Glomerular visceral epithelial cell (primary cell): ENCODE results near the gene BNIPL.

Source experiments
- DNase-seq: peaks from one replicate; pipeline ENCODE4 v3.0.0-alpha.2; 2016; ENCODE audit errors: extremely low spot score

The BNIPL gene

DNA sequence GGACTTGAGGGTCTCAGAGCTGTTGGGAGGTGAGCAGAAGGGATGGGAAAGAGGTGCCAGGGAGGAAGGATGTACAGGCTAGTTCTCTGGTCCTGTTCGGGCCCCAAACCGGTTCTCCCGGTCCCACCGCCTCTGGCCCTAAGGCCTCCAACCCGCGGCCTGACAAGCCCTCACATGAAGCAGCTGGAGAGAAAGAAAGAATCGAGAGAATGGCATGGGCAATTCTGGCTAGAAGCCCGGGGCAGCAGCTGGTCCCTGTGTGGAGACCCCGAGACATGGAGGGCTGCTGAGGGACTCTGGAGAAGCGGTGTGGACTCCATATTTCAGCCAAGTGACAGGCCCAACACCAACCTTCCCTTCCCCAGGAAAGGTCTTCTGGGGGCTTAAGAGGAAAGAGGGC is 22.3 kb downstream of the BNIPL start:
- peak; percentile 18 for DNase-seq

DNA sequence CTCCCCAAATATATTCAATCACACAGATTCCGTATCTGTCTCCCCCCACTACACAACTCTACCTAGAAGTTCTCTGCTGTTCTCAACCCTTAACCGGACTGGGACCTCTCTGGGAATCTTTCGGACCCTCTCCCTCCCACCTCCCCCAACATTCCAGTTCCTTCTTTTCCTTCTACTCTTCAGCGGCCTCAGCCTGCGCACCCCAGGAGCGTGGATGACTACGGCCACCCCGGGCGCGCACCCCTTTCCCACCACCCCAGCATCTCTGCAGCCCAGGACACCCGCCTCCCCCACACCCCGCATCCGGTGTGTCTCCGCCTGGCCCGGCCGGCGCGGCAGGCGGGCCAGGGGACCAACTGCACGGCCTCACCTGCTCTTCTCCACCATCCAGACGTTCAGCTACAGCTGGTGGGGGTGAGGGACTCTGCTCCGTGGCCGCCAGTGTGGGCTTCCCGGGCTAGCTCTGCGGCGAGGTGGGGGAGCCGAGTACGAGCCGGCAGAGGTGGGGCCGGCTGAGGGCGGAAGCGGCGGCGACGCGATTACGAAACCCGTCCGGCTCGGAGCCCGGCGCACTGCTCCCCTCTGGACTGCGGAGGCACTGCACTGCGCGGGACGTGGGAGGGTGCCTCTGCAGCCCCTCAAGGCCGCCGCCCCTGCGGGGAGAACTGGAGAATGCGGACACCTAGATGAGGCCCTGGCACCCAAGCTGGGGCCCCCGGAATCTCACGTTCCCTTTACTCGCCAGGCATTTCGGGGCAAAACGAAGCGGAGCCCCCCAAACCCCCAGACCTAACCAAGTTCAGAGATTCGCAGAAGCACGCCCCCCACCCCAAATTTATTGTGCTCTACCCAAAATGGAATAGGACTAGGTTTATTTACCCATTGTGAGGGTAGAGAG is 23.0 kb downstream of the BNIPL start, which contains the start of gene CDC42SE1:
TSS of gene CDC42SE1 (minus strand) at position 514 of the 898 bp plus-strand sequence. CDS start 3,892 bp downstream, outside the sequence.
- DNase-seq = peak; percentile 89

DNA sequence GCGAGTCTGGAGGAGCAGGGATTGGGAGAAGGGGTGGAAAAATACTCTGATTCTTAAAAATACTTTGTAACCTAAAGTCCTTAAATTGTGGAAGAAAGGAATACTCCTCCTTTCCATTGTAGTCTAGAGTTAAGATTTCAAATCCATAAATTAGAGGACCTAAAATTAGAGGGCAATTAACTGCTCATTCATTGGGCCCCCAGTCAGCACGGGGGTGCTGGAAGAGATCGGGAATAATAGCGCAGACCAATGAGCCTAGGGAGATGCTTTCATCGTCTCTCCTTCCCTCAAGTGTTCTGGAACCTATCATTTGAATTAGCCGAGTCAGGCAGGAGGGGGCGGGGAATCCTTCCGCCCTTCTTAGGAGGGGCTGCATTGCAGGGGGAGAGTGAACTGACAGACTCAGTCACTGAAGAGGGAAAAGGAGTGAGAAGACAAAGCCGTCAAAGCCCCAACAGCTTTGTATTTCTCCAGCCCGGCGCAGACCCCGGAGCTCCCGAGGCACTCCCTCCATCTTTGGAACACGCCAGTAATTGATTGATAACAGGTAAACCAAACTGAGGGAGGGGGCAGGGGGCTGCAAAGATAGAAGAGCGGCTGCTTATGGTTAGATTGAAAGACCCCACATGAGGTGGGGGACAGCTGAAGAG is 23.7 kb downstream of the BNIPL start, which contains the start of gene MLLT11:
TSS of gene MLLT11 (plus strand) at position 391 of the 650 bp plus-strand sequence. CDS start 6,828 bp downstream, outside the sequence.
- peak; percentile 72 for DNase-seq

DNA sequence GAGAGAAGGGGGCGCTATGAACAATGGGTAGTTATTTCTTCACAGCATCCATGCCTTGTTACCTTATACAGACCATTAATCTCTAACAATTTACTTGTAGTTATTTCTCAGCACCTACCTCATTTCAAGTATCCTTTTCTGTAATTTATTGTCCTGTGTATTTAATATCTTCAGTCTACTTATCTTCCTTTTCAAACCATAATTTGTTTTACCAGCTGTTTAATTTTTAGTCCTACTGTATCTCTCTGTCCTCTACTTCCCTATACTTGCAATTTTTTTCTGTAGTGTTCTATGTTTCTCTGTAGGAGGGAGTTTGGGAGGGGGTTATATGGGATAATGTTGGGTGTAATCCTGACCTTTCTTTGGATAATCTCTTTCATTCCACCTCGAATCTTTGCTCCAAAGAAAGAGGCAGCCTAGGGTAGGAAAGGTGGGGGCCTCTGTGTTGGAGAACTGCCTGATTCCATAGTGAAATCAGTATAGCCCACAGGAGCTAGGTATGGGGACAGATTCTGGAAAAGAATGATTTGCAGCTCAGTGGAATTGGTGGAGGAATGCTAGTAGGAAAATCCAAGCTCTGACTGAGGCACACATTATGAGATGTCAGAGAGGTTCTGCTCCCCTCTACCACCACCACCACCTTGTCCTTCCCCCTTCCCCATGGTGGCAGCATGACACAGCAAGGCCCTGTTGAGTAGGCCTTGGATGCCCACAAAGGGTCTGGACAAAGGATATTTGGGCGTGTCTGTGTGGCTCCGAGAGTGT is 24.5 kb downstream of the BNIPL start:
- DNase-seq = no peak

GRCh38 chr1:151061704-151062103 is 25.3 kb downstream of the BNIPL start:
- DNase-seq = no peak

DNA sequence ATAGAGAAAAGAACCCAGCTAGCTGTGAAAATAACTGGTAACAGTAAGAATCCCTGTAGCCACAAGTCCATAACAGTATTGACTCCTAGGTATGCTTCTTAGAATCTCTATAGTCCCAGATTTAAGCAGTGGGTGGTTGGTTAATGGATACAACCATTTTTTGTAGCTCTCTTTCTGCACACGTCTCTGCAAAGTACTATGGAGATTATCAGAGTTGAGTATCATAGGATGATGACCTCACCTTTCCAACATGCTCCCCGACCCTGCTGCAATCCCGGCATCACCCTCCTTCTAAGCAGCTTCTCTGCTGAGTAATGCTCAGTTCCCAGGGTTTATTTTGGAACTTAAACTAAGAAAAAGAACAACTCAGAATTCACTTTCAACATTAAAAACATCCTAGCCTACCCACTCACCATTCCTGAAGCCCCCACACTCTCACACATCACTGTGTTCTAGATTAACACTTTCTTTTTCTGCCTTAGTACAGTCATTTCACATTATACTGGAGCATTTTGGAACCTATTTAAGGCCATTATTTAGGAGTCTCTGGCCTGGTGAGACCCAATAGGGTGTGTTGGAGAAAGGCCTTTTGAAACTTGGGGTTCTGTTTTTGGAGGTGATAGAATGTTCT is 26.5 kb downstream of the BNIPL start:
- DNase-seq = peak; percentile 70

- DNase-seq = no peak
Measured at GRCh38 chr1:151065089-151065645, 28.8 kb downstream of the BNIPL start.

GRCh38 chr1:151067185-151067584 is 30.8 kb downstream of the BNIPL start:
- DNase-seq = no peak

DNA sequence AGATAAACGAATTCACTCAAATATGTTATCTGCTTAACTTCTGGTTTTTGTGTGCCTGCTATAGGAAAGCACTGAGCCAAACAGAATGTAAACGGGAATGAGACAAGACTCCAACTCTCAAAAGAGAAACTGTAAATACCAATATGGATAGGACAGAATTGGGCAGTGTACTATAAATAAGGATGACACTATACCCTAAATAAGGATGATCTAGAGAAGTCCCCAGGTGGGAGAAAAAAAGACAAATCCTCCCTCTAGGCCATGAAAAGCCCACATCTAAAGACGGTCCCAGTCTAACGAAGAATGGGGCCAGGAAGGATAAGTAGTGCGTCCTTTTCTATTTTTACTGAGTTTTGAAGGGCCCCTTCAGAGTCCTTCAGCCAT is 32.7 kb downstream of the BNIPL start:
- no peak for DNase-seq

DNA sequence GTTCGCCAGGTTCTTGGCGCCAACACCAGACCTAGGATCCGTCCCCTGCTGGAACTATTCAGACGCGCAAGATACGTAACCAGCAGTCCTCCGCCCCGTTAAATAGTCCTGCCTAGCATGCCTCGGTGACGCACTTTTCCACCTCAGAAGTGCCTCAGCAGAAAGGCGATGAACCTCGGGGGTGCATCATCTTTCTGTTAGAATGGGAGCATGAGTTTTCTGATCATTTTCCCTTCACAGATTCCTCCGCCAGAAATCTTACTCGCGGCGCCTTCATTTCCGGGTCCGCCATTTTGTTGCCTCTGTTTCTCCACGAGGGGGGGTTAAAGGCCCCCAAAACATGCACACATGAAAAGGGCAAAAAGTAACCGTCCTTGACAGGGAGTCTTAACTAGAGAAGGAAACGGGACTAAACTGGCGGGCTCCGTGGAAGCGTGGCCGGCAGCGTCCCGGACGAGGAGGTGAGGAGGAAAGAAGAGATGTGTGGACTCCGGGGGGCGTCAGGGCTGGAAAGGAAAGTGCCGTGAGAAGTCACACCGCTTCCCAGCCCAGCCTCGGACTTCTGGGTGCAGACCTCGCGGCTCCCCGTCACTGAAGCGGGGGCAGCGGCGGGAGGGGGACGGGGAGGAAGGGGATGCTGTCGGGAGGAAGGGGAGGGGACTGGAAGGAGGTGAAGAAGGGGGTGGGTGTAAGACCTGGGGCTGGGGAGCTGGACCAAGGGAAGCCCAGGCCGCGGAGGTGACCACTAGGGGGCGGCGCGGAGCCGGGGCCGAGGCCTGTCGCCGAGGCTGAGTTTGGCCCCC is 34.3 kb downstream of the BNIPL start, which contains the start of gene GABPB2:
TSS of gene GABPB2 (plus strand) at position 288 of the 803 bp plus-strand sequence. CDS start 17,429 bp downstream, outside the sequence.
- DNase-seq = peak; percentile 92

DNA sequence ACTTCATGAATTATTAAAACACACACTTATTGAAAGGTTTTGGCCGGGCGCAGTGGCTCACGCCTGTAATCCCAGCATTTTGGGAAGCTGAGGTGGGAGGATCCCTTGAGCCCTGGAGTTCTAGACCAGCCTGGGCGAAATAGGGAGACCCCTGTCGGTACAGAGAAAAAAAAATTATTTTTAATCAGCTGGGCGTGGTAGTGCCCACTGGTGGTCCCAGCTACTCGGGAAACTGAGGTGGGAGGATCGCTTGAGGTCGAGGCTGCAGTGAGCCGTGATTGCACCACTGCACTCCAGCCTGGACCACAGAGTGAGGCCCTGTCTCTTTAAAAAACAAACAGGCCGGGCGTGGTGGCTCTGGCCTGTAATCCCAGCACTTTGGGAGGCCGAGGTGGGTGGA is 35.8 kb downstream of the BNIPL start:
- no peak for DNase-seq

- DNase-seq = no peak
Measured at GRCh38 chr1:151085953-151086559, 49.7 kb downstream of the BNIPL start.
